K562 (cell line): Measurements from ENCODE around the gene ANKLE1. TPM values are rescaled to one million over a fixed set of nuclear protein-coding genes. Genes with fewer than 3 reads are reported as not detected.

Experiments used
- ATAC-seq: fragments of 200-7000 bp; cut with Tn5 transposase; 3 replicates; pipeline ENCODE4 v1.9.1; 2020; ENCODE audit warnings: moderate library complexity
- BruUV-seq: library from RNA; stranded (reverse); fragments of 400-500 nt; replicated peaks from 2 replicates; lab custom pipeline; 2021; lab: Mats Ljungman, UMichigan
- CTCF ChIA-PET: fragments of 300-600 bp; formaldehyde crosslinking; extraction: SDS; loops from one replicate; lab custom pipeline; 2021; ENCODE audit warnings: low intra/inter-chr PET ratio; lab: Yijun Ruan, JAX
- POLR2A ChIA-PET: fragments of 300-600, 350-650 bp; sonication (Branson Sonifier 250); formaldehyde crosslinking; extraction: SDS; loops from one replicate; lab custom pipeline; 2021; ENCODE audit warnings: antibody characterized with exemption, inconsistent platforms; lab: Yijun Ruan, JAX
- DNase-seq, 4 experiments: peaks; one replicate each; pipeline versions ENCODE4 v3.0.0 to v3.0.0-alpha.2; 2011 to 2018; ENCODE audit warnings: low spot score in 3 of 4, mixed read lengths in 3 of 4; ENCODE audit errors: extremely low read depth in 1 of 4
- FAIRE-seq: peaks from 2 replicates; lab custom pipeline; 2011; peaks lifted over from hg19 to GRCh38; lab: Jason Lieb, UNC
- H2AFZ ChIP-seq: 2 replicates; pipeline ENCODE4 v1.6.0; 2011; ENCODE audit warnings: low read depth, low read length, control low read depth, inconsistent platforms
- H3K27ac ChIP-seq: fragments of 200-600 bp; 3 replicates; pipeline ENCODE4 v1.8.0; 2011; ENCODE audit warnings: low read depth, mild to moderate bottlenecking, control low read depth, inconsistent platforms, low read length, moderate library complexity, mixed read lengths; ENCODE audit errors: extremely low read depth
- H3K27me3 ChIP-seq, 2 experiments: fragments of 300-600 bp in 1 of 2; 2 replicates in 1 of 2; 3 replicates in 1 of 2; pipeline versions ENCODE4 v1.6.0 to v1.8.0; 2011; ENCODE audit warnings: inconsistent platforms in 2 of 2, low read length in 2 of 2, mild to moderate bottlenecking in 1 of 2, mixed read lengths in 1 of 2, moderate library complexity in 1 of 2; ENCODE audit not compliant: control insufficient read depth in 2 of 2, insufficient read depth in 2 of 2
- H3K36me3 ChIP-seq: fragments of 300-600 bp; 3 replicates; pipeline ENCODE4 v1.8.0; 2011; ENCODE audit warnings: mild to moderate bottlenecking, low read length, inconsistent platforms; ENCODE audit not compliant: control insufficient read depth, insufficient read depth
- H3K4me1 ChIP-seq, 2 experiments: fragments of 200-600 bp in 1 of 2; replicated peaks in 1 of 2; 2 replicates in 1 of 2; 3 replicates in 1 of 2; pipeline versions ENCODE4 v1.5.1 to v1.8.0; 2011; ENCODE audit warnings: inconsistent platforms in 2 of 2, low read length in 2 of 2, mild to moderate bottlenecking in 1 of 2, mixed read lengths in 1 of 2, moderate library complexity in 1 of 2; ENCODE audit not compliant: control insufficient read depth in 2 of 2, insufficient read depth in 2 of 2
- H3K4me2 ChIP-seq: 2 replicates; pipeline ENCODE4 v1.6.1; 2011; ENCODE audit warnings: low read length, control low read depth, inconsistent platforms, mixed read lengths; ENCODE audit not compliant: insufficient read depth
- H3K4me3 ChIP-seq: fragments of 200-600 bp; sonication (generic), shearing (Covaris generic); 2 replicates; pipeline ENCODE4 v1.5.1; 2016; ENCODE audit warnings: control low read depth, inconsistent platforms
- H3K79me2 ChIP-seq: fragments of 200-600 bp; 3 replicates; pipeline ENCODE4 v1.8.0; 2011; ENCODE audit warnings: low read length, inconsistent platforms; ENCODE audit not compliant: control insufficient read depth, insufficient read depth
- H3K9ac ChIP-seq, 2 experiments: 2 replicates each; pipeline versions ENCODE4 v1.6.0 to v1.6.1; 2011; ENCODE audit warnings: low read depth in 2 of 2, low read length in 2 of 2, control low read depth in 1 of 2, inconsistent platforms in 1 of 2, mild to moderate bottlenecking in 1 of 2, mixed read lengths in 1 of 2; ENCODE audit not compliant: insufficient read depth in 1 of 2
- H3K9me1 ChIP-seq: one replicate; pipeline ENCODE4 v1.6.0; 2011; ENCODE audit warnings: inconsistent platforms, mild to moderate bottlenecking, low read length, moderate library complexity; ENCODE audit not compliant: control insufficient read depth, insufficient read depth
- H3K9me3 ChIP-seq: replicated peaks from 2 replicates; pipeline ENCODE4 v1.5.1; 2011; ENCODE audit warnings: low read depth, low read length, inconsistent platforms; ENCODE audit not compliant: control insufficient read depth, insufficient read depth
- H4K20me1 ChIP-seq: replicated peaks from 2 replicates; pipeline ENCODE4 v1.6.1; 2011; ENCODE audit warnings: low read length, inconsistent platforms, mixed read lengths; ENCODE audit not compliant: control insufficient read depth, insufficient read depth
- E2F6 ChIP-seq, 2 experiments: IDR thresholded peaks; 2 replicates each; pipeline ENCODE4 v1.6.1; 2011; ENCODE audit warnings: borderline replicate concordance in 1 of 2, control low read depth in 1 of 2, low read depth in 1 of 2, low read length in 1 of 2, mild to moderate bottlenecking in 1 of 2, mixed read lengths in 1 of 2, moderate library complexity in 1 of 2; ENCODE audit not compliant: insufficient read depth in 1 of 2, insufficient read length in 1 of 2, poor library complexity in 1 of 2, severe bottlenecking in 1 of 2; ENCODE audit errors: extremely low read depth in 1 of 2
- SP1 ChIP-seq: sonication (generic); formaldehyde crosslinking; IDR thresholded peaks from 2 replicates; pipeline ENCODE4 v1.8.1; 2022; ENCODE audit warnings: mild to moderate bottlenecking, missing genetic modification reagents
- STAT5A ChIP-seq: IDR thresholded peaks from 2 replicates; pipeline ENCODE4 v1.6.1; 2012; ENCODE audit warnings: low read length, inconsistent platforms, borderline replicate concordance
- TAF1 ChIP-seq: IDR thresholded peaks from 2 replicates; pipeline ENCODE4 v1.6.1; 2011; ENCODE audit warnings: mild to moderate bottlenecking, low read length, moderate library complexity; ENCODE audit not compliant: insufficient read depth, control insufficient read depth, severe bottlenecking; ENCODE audit errors: extremely low read depth
- TRIM25 ChIP-seq: fragments of 450-650 bp; IDR thresholded peaks from 2 replicates; pipeline ENCODE4 v1.7.0; 2016; ENCODE audit warnings: borderline replicate concordance
- YY1 ChIP-seq, 3 experiments: IDR thresholded peaks; 2 replicates each; pipeline ENCODE4 v1.6.1; 2011; ENCODE audit warnings: low read length in 2 of 3, mild to moderate bottlenecking in 2 of 3, moderate library complexity in 2 of 3, borderline replicate concordance in 1 of 3, control low read depth in 1 of 3, low read depth in 1 of 3; ENCODE audit not compliant: insufficient read depth in 3 of 3, insufficient replicate concordance in 2 of 3, control insufficient read depth in 1 of 3, insufficient read length in 1 of 3; ENCODE audit errors: extremely low read depth in 1 of 3
- ZBTB11 ChIP-seq, 3 experiments: fragments of 200-800 bp in 1 of 3; fragments of 250-450 bp in 1 of 3; fragments of 450-650 bp in 1 of 3; sonication (Bioruptor Pico) in 1 of 3; sonication (Bioruptor generic) in 1 of 3; formaldehyde crosslinking in 1 of 3; IDR thresholded peaks; 2 replicates each; pipeline versions ENCODE4 v1.6.1 to v1.8.0; 2016 to 2022; ENCODE audit warnings: mild to moderate bottlenecking in 2 of 3, missing genetic modification characterization in 2 of 3, missing compliant biosample characterization in 1 of 3, moderate library complexity in 1 of 3
- ZNF253 ChIP-seq: fragments of 250-450 bp; sonication (Bioruptor Pico); conservative IDR thresholded peaks from 2 replicates; pipeline ENCODE4 v1.6.1; 2021; ENCODE audit warnings: mild to moderate bottlenecking
- WGBS: fragments of 100-300 bp; shearing (Covaris generic); methylation state at CpG from one replicate; pipeline ENCODE4 v1.1.6; 2016; ENCODE audit warnings: low coverage, mixed read lengths; ENCODE audit not compliant: insufficient coverage; ENCODE audit errors: missing lambda C conversion rate; 5-methylcytosine and 5-hydroxymethylcytosine counted together
- in situ Hi-C: fragments of 300-500 bp; cut with MboI; formaldehyde crosslinking; loops from 4 replicates; pipeline ENCODE4 v1.15.0; 2018; ENCODE audit warnings: inconsistent platforms, mixed read lengths
- intact Hi-C: fragments of 100-400 bp; cut with micrococcal nuclease; formaldehyde crosslinking; loops from 2 replicates; pipeline ENCODE4 v1.14.2; 2022
- polyA plus RNA-seq, 8 experiments: library from polyadenylated mRNA; depleted of rRNA in 4 of 8; stranded (reverse) in 5 of 8; unstranded in 3 of 8; fragments of >200 nt; fragmentation: Nextera tagmentation in 2 of 8; fragmentation: Illumina TruSeq in 1 of 8; extraction: Ambion mirVana in 2 of 8; extraction: Trizol in 1 of 8; gene quantifications; 2 replicates each; pipeline versions ENCODE4 v1.2.1 to v1.2.3, GENCODE V29; 2011 to 2014; ENCODE audit warnings: inconsistent platforms in 1 of 8, missing spikeins in 1 of 8
- total RNA-seq, 7 experiments: library from RNA; depleted of rRNA in 6 of 7; stranded (reverse); fragments of >200 nt in 6 of 7; fragmentation: Illumina TruSeq in 2 of 7; extraction: Trizol in 2 of 7; gene quantifications; 2 replicates each; pipeline versions ENCODE4 v1.2.1 to v1.2.3, GENCODE V29; 2011 to 2021; ENCODE audit warnings: low replicate concordance in 1 of 7

The ANKLE1 gene
- total and polyA plus RNA-seq, 9 of the 15 experiments (the other 6 are each of a cell fraction or from before 2014, with no cell fraction given) = 0.63 to 9.2 (median 2.9) TPM

- peak in 2 of 3 experiments; percentile 79 to 97; a peak in 4 of 6 replicates for TF ChIP-seq ZBTB11 (CRISPR knock-in tag; IDR thresholded peaks at IDR 0.05)
These were observed 28.3 kb downstream of the ANKLE1 start (continued) for GRCh38 chr19:17309965-17310461.

- no peaks in the 10 kb centered on the region for H3K27me3 ChIP-seq
- ATAC-seq = no peak
- no peak overlapping the region for H3K27ac ChIP-seq
- no peak for FAIRE-seq
- H3K36me3 ChIP-seq = peaks cover 49% of the 10 kb centered on the region; the same call in 2 of the 3 replicates
- H3K4me3 ChIP-seq = no peak overlapping the region
- H3K4me1 ChIP-seq = peaks cover 17 to 53% of the 10 kb centered on the region in 2 experiments; a peak in 4 of 5 replicates
- intact Hi-C loops (no loop called here), in situ Hi-C loops (no loop called here)
- H3K9me1 ChIP-seq = no peaks in the 10 kb centered on the region
- H3K9ac ChIP-seq = peak overlapping the region in 1 of 2 experiments; percentile 73; a peak in 2 of 4 replicates
- BruUV-seq = no TSS peak
- POLR2A ChIA-PET = interaction anchor here (0.5 to 7.7 kb wide), 2 partner anchors 13 to 22 kb away, joined by 3 to 78 read pairs; partner anchors contain the start of gene ANO8
- no peak for DNase-seq
- H3K79me2 ChIP-seq = peaks cover 54% of the 10 kb centered on the region
- WGBS = 82% methylated on average over 9 of the region's 11 CpGs
- no peaks in the 10 kb centered on the region for H3K9me3 ChIP-seq
- CTCF ChIA-PET = no interaction called here
- H2AFZ ChIP-seq = no peak overlapping the region
- H4K20me1 ChIP-seq = 0 out of 2 replicates have a peak, but pooled peaks cover 5% of the 10 kb centered on the region
- no peak overlapping the region for H3K4me2 ChIP-seq
- TF ChIP-seq ZNF253 (CRISPR knock-in tag) = no peak
- no peak for TF ChIP-seq TAF1
- no peak for TF ChIP-seq YY1 (IDR thresholded peaks at IDR 0.05; ENCODE audit: borderline replicate concordance in 1 of 3, control insufficient read depth in 1 of 3, extremely low read depth in 1 of 3, insufficient read depth in 3 of 3, insufficient read length in 1 of 3, insufficient replicate concordance in 2 of 3, low read depth in 1 of 3, low read length in 2 of 3)
- TF ChIP-seq STAT5A = no peak
- no peak for TF ChIP-seq SP1 (CRISPR knock-in tag)
- TF ChIP-seq TRIM25 = no peak
- no peak for TF ChIP-seq E2F6 (IDR thresholded peaks at IDR 0.05; ENCODE audit: borderline replicate concordance in 1 of 2, extremely low read depth in 1 of 2, insufficient read depth in 1 of 2, insufficient read length in 1 of 2, low read depth in 1 of 2, low read length in 1 of 2, poor library complexity in 1 of 2, severe bottlenecking in 1 of 2)
These were observed 29.9 kb downstream of the ANKLE1 start for GRCh38 chr19:17311455-17312188.
